Common myeloid progenitor, CD34-positive (primary cell): Measurements from ENCODE around the gene PCYT1A. TPM values are rescaled to one million over a fixed set of nuclear protein-coding genes. Genes with fewer than 3 reads are reported as not detected.

Experiments used
- CTCF ChIA-PET: fragments of 350-600 bp; sonication (Branson Sonifier 250); formaldehyde crosslinking; loops from one replicate; lab custom pipeline; 2021; ENCODE audit warnings: antibody characterized with exemption; lab: Charles Lee
- POLR2A ChIA-PET: fragments of 350-600 bp; sonication (Branson Sonifier 250); formaldehyde crosslinking; loops from one replicate; lab custom pipeline; 2021; ENCODE audit warnings: antibody characterized with exemption; lab: Charles Lee
- DNase-seq, 3 donors: peaks; one replicate each; pipeline versions ENCODE4 v3.0.0 to v3.0.0-alpha.2; 2013
- H3K27ac ChIP-seq, 2 experiments: 1 replicate in 1 of 2; 2 replicates in 1 of 2; pipeline ENCODE4 v1.7.0; 2013; ENCODE audit warnings: inconsistent platforms in 2 of 2, low read length in 2 of 2, mild to moderate bottlenecking in 2 of 2, low read depth in 1 of 2, moderate library complexity in 1 of 2; ENCODE audit not compliant: severe bottlenecking in 2 of 2, insufficient read depth in 1 of 2, poor library complexity in 1 of 2
- H3K27me3 ChIP-seq, 5 experiments: replicated peaks in 2 of 5; 1 replicate in 3 of 5; 2 replicates in 2 of 5; pipeline versions ENCODE4 v1.6.1 to v1.7.0; 2013; ENCODE audit warnings: low read length in 4 of 5, mild to moderate bottlenecking in 2 of 5, moderate library complexity in 2 of 5, inconsistent platforms in 1 of 5; ENCODE audit not compliant: insufficient read depth in 5 of 5, control insufficient read depth in 4 of 5
- H3K36me3 ChIP-seq, 4 experiments: 1 replicate in 2 of 4; 2 replicates in 2 of 4; pipeline versions ENCODE4 v1.6.1 to v1.7.0; 2013; ENCODE audit warnings: low read length in 3 of 4, control low read depth in 1 of 4, mild to moderate bottlenecking in 1 of 4; ENCODE audit not compliant: control insufficient read depth in 4 of 4, insufficient read depth in 4 of 4
- H3K4me1 ChIP-seq, 4 experiments: 1 replicate in 3 of 4; 2 replicates in 1 of 4; pipeline versions ENCODE4 v1.6.1 to v1.7.1; 2013; ENCODE audit warnings: low read length in 3 of 4, mild to moderate bottlenecking in 3 of 4, control low read depth in 1 of 4, inconsistent platforms in 1 of 4, moderate library complexity in 1 of 4; ENCODE audit not compliant: control insufficient read depth in 4 of 4, insufficient read depth in 4 of 4; ENCODE audit errors: control extremely low read depth in 1 of 4
- H3K4me3 ChIP-seq, 7 experiments: 1 replicate in 4 of 7; 2 replicates in 3 of 7; pipeline versions ENCODE4 v1.5.1 to v1.7.0; 2013; ENCODE audit warnings: mild to moderate bottlenecking in 7 of 7, low read length in 6 of 7, moderate library complexity in 6 of 7, inconsistent platforms in 2 of 7, low read depth in 2 of 7, control low read depth in 1 of 7; ENCODE audit not compliant: insufficient read depth in 4 of 7, control insufficient read depth in 1 of 7; ENCODE audit errors: extremely low read depth in 1 of 7
- H3K9me3 ChIP-seq, 5 experiments: 1 replicate in 4 of 5; 2 replicates in 1 of 5; pipeline versions ENCODE4 v1.6.1 to v1.7.1; 2013; ENCODE audit warnings: low read length in 4 of 5, mild to moderate bottlenecking in 2 of 5, inconsistent platforms in 1 of 5, low read depth in 1 of 5, moderate library complexity in 1 of 5; ENCODE audit not compliant: control insufficient read depth in 4 of 5, insufficient read depth in 2 of 5; ENCODE audit errors: control extremely low read depth in 1 of 5
- WGBS: methylation state at CpG from one replicate; pipeline ENCODE4 v1.1.5; 2013; ENCODE audit not compliant: insufficient coverage; 5-methylcytosine and 5-hydroxymethylcytosine counted together
- polyA plus RNA-seq: library from polyadenylated mRNA; unstranded; fragments of 120-200 nt; gene quantifications from one replicate; pipeline ENCODE4 v1.2.1, GENCODE V29; 2013

Gene PCYT1A
- polyA plus RNA-seq = 32.2 TPM

GRCh38 chr3:196287440-196288140 is at the start of gene PCYT1A:
TSS of gene PCYT1A (minus strand) at chr3:196287726. CDS start at chr3:196270531, 17,195 bp downstream.
- H3K4me3 ChIP-seq = peak within 1 kb of the TSS; percentile 91 to 99 (median 95)
- WGBS = 0% methylated on average over 46 of the region's 55 CpGs
- H3K36me3 ChIP-seq = peaks cover 0 to 3% (median 0%) of the 10 kb centered on the region in 4 experiments
- H3K27me3 ChIP-seq = no peaks in the 10 kb centered on the region
- peak; percentile 93 to 95 (median 94) for DNase-seq
- H3K9me3 ChIP-seq = no peaks in the 10 kb centered on the region
- POLR2A ChIA-PET = interaction anchor here (0.7 to 1.1 kb wide), 2 partner anchors 20 to 120 kb away, joined by 3 read pairs; no protein-coding TSS in a partner anchor
- CTCF ChIA-PET = interaction anchor here (0.7 kb wide), 1 partner anchor 22 kb away, joined by 3 read pairs; no protein-coding TSS in a partner anchor
- peaks cover 11 to 22% (median 17%) of the 10 kb centered on the region in 4 experiments for H3K4me1 ChIP-seq
- peak within 1 kb of the TSS; percentile 82 to 90 for H3K27ac ChIP-seq

- H3K27ac ChIP-seq = peak overlapping the region in 1 of 2 experiments; percentile 71
- CTCF ChIA-PET = no interaction called here
- POLR2A ChIA-PET = interaction anchor here (0.7 kb wide), 1 partner anchor 12 kb away, joined by 6 read pairs; no protein-coding TSS in a partner anchor
- WGBS = 94% methylated on average over 11 of the region's 17 CpGs
- no peak for DNase-seq
- H3K36me3 ChIP-seq = no peaks in the 10 kb centered on the region
- no peaks in the 10 kb centered on the region for H3K27me3 ChIP-seq
- no peak overlapping the region for H3K4me3 ChIP-seq
- peaks cover 0 to 11% (median 3%) of the 10 kb centered on the region in 5 experiments for H3K9me3 ChIP-seq
- peaks cover 0 to 5% (median 0%) of the 10 kb centered on the region in 4 experiments for H3K4me1 ChIP-seq
Measured at GRCh38 chr3:196336319-196337145, 49.0 kb upstream of the PCYT1A start.

GRCh38 chr3:196335503-196335948 is 48.0 kb upstream of the PCYT1A start:
- 56% methylated on average over 4 of the region's 12 CpGs for WGBS

DNA sequence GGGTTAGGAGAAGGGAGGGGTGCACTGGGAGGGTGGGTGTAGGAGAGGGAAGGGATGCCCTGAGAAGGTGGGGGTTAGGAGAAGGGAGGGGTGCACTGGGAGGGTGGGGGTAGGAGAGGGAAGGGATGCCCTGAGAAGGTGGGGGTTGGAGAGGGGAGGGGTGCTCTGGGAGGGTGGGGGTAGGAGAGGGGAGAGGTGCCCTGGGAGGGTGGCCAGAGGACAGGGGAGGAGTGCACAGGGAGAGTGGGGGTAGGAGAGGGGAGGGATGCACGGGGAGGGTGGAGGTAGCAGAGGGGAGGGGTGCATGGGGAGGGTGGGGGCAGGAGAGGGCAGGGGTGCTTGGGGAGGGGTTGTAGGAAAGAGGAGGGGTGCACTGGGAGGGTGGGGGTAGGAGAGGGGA is 47.5 kb upstream of the PCYT1A start:
- no CpG with 5 or more reads among the region's 1 CpG for WGBS
- POLR2A ChIA-PET = no interaction called here

More at GRCh38 chr3:196335503-196335948, 48.0 kb upstream of the PCYT1A start:
- Histone ChIP-seq H3K9me3 (peaks cover 0 to 11% (median 3%) of the 10 kb centered on the region in 5 experiments), H3K4me1 (no peaks in the 10 kb centered on the region), H3K36me3 (no peaks in the 10 kb centered on the region), H3K4me3 (no peak overlapping the region), H3K27ac (no peak overlapping the region), H3K27me3 (no peaks in the 10 kb centered on the region)
- ChIA-PET CTCF (no interaction called here), POLR2A (no interaction called here)
- no peak for DNase-seq

DNA sequence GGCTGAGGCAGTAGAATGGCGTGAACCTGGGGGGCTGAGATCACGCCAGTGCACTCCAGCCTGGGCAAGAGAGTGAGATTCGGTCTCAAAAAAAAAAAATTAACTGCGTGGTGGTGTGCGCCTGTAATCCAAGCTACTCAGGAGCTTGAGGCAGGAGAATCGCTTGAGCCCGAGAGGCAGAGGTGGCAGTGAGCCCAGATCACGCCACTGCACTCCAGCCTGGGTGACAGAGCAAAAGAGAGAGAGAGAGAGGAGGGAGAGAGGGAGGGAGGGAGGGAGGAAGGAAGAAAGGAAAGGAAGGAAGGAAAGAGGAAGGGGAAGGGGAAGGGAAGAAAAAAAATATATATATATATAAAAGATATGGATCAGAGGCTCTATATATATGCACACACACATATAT is 44.6 kb upstream of the PCYT1A start:
- H3K4me3 ChIP-seq = no peak overlapping the region
- CTCF ChIA-PET = no interaction called here
- WGBS = 97% methylated on average over 8 of the region's 8 CpGs
- H3K27me3 ChIP-seq = no peaks in the 10 kb centered on the region
- DNase-seq = no peak
- no peaks in the 10 kb centered on the region for H3K4me1 ChIP-seq
- peaks cover 0 to 1% (median 0%) of the 10 kb centered on the region in 5 experiments for H3K9me3 ChIP-seq
- POLR2A ChIA-PET = no interaction called here
- H3K36me3 ChIP-seq = no peaks in the 10 kb centered on the region
- no peak overlapping the region for H3K27ac ChIP-seq

More for the DNA sequence above, 47.5 kb upstream of the PCYT1A start:
- Histone ChIP-seq H3K36me3 (no peaks in the 10 kb centered on the region), H3K4me1 (no peaks in the 10 kb centered on the region), H3K27ac (no peak overlapping the region), H3K9me3 (peaks cover 0 to 11% (median 3%) of the 10 kb centered on the region in 5 experiments), H3K4me3 (no peak overlapping the region), H3K27me3 (no peaks in the 10 kb centered on the region)
- DNase-seq = no peak
- CTCF ChIA-PET = no interaction called here

- Histone ChIP-seq H3K9me3 (no peaks in the 10 kb centered on the region), H3K27me3 (no peaks in the 10 kb centered on the region), H3K27ac (no peak overlapping the region), H3K4me1 (no peaks in the 10 kb centered on the region), H3K36me3 (no peaks in the 10 kb centered on the region), H3K4me3 (no peak overlapping the region)
- WGBS = 53% methylated on average over 4 of the region's 6 CpGs
- ChIA-PET CTCF (no interaction called here), POLR2A (no interaction called here)
- no peak for DNase-seq
Measured at GRCh38 chr3:196327405-196327804, 39.9 kb upstream of the PCYT1A start.
